Nephron (organoid): ENCODE measurements around the gene KLHL29.
"Not testable (repeated sequence)": the region's sequence is repeated elsewhere in the genome, so short reads cannot be mapped to it uniquely, and the experiment has no call there.

Experiments
- H3K27ac Mint-ChIP-seq, 3 experiments: 2 replicates each; pipeline ENCODE4 v1.8.0; 2020; ENCODE audit warnings: mixed read lengths in 3 of 3, mild to moderate bottlenecking in 2 of 3, moderate library complexity in 1 of 3
- H3K27me3 Mint-ChIP-seq: 2 replicates; pipeline ENCODE4 v1.8.0; 2021; ENCODE audit warnings: low read depth, mild to moderate bottlenecking, moderate library complexity, mixed read lengths
- H3K36me3 Mint-ChIP-seq: 2 replicates; pipeline ENCODE4 v1.8.0; 2020; ENCODE audit warnings: low read depth, mixed read lengths
- H3K4me1 Mint-ChIP-seq: 2 replicates; pipeline ENCODE4 v1.8.0; 2020; ENCODE audit warnings: mixed read lengths
- H3K4me3 Mint-ChIP-seq, 3 experiments: 2 replicates each; pipeline ENCODE4 v1.8.0; 2020; ENCODE audit warnings: mild to moderate bottlenecking in 3 of 3, mixed read lengths in 3 of 3, moderate library complexity in 2 of 3
- H3K9me3 Mint-ChIP-seq: 2 replicates; pipeline ENCODE4 v1.8.0; 2020; ENCODE audit warnings: mixed read lengths
- CTCF ChIP-seq, 3 experiments: fragments of 200-600 bp; sonication (generic); IDR thresholded peaks; one replicate each; pipeline ENCODE4 v1.5.0; 2021; ENCODE audit warnings: antibody characterized with exemption in 3 of 3; ENCODE audit not compliant: unreplicated experiment in 3 of 3

Gene KLHL29

GRCh38 chr2:23390152-23390551 is 5.2 kb downstream of the KLHL29 start:
- no peaks in the 10 kb centered on the region for H3K9me3 Mint-ChIP-seq
- no peak for TF ChIP-seq CTCF (IDR thresholded peaks at IDR 0.05; ENCODE audit: unreplicated experiment in 3 of 3)
- H3K36me3 Mint-ChIP-seq, result no peaks in the 10 kb centered on the region
- peaks cover 28% of the 10 kb centered on the region for H3K4me1 Mint-ChIP-seq
- no peak overlapping the region for H3K27ac Mint-ChIP-seq
- H3K4me3 Mint-ChIP-seq, result no peak overlapping the region
- H3K27me3 Mint-ChIP-seq, result peaks cover 52% of the 10 kb centered on the region

GRCh38 chr2:23391237-23391736 is 6.3 kb downstream of the KLHL29 start:
- H3K27ac Mint-ChIP-seq, H3K9me3 Mint-ChIP-seq, H3K36me3 Mint-ChIP-seq: not testable (repeated sequence)
- Mint-ChIP-seq H3K4me1 (peaks cover 28% of the 10 kb centered on the region), H3K4me3 (peak overlapping the region in 1 of 3 experiments; percentile 5), H3K27me3 (peaks cover 49% of the 10 kb centered on the region)

GRCh38 chr2:23393722-23394121 is 8.7 kb downstream of the KLHL29 start:
- H3K9me3 Mint-ChIP-seq, result no peaks in the 10 kb centered on the region
- H3K4me3 Mint-ChIP-seq, result no peak overlapping the region
- H3K4me1 Mint-ChIP-seq, result peaks cover 18% of the 10 kb centered on the region
- H3K27ac Mint-ChIP-seq, result no peak overlapping the region
- H3K36me3 Mint-ChIP-seq, result no peaks in the 10 kb centered on the region
- TF ChIP-seq CTCF (IDR thresholded peaks at IDR 0.05; ENCODE audit: unreplicated experiment in 3 of 3), result no peak
- peaks cover 40% of the 10 kb centered on the region for H3K27me3 Mint-ChIP-seq

GRCh38 chr2:23394700-23395099 is 9.7 kb downstream of the KLHL29 start:
- Mint-ChIP-seq H3K9me3 (no peaks in the 10 kb centered on the region), H3K27me3 (peaks cover 33% of the 10 kb centered on the region), H3K36me3 (no peaks in the 10 kb centered on the region), H3K4me3 (no peak overlapping the region), H3K27ac (no peak overlapping the region), H3K4me1 (peaks cover 9% of the 10 kb centered on the region)
- no peak for TF ChIP-seq CTCF (IDR thresholded peaks at IDR 0.05; ENCODE audit: unreplicated experiment in 3 of 3)

GRCh38 chr2:23397478-23397877 is 12.5 kb downstream of the KLHL29 start:
- Mint-ChIP-seq H3K36me3 (no peaks in the 10 kb centered on the region), H3K4me1 (peaks cover 9% of the 10 kb centered on the region), H3K27ac (no peak overlapping the region), H3K27me3 (peaks cover 21% of the 10 kb centered on the region), H3K4me3 (no peak overlapping the region), H3K9me3 (no peaks in the 10 kb centered on the region)
- TF ChIP-seq CTCF (IDR thresholded peaks at IDR 0.05; ENCODE audit: unreplicated experiment in 3 of 3), result no peak

GRCh38 chr2:23399674-23400261 is 14.8 kb downstream of the KLHL29 start:
- H3K4me3 Mint-ChIP-seq, result no peak overlapping the region
- H3K4me1 Mint-ChIP-seq, result peaks cover 20% of the 10 kb centered on the region
- TF ChIP-seq CTCF (IDR thresholded peaks at IDR 0.05; ENCODE audit: unreplicated experiment in 3 of 3), result no peak
- no peaks in the 10 kb centered on the region for H3K36me3 Mint-ChIP-seq
- H3K27me3 Mint-ChIP-seq, result peaks cover 17% of the 10 kb centered on the region
- no peaks in the 10 kb centered on the region for H3K9me3 Mint-ChIP-seq
- H3K27ac Mint-ChIP-seq, result no peak overlapping the region
